SK-N-MC (cell line): ENCODE results near the gene SPRYD3.

Experiments used
- EZH2 ChIP-seq: fragments of 200-600 bp; sonication (generic); IDR thresholded peaks from one replicate; pipeline ENCODE4 v1.6.1; 2017; ENCODE audit warnings: antibody characterized with exemption
- FOXP2 ChIP-seq: optimal IDR thresholded peaks from 2 replicates; pipeline ENCODE3; 2011; ENCODE audit warnings: mild to moderate bottlenecking, moderate library complexity; ENCODE audit not compliant: insufficient read depth; ENCODE audit errors: extremely low read length, control extremely low read depth
- POLR2AphosphoS5 ChIP-seq: IDR thresholded peaks from 2 replicates; pipeline ENCODE4 v1.6.1; 2012; ENCODE audit warnings: mild to moderate bottlenecking, low read depth, low read length, borderline replicate concordance

DNA sequence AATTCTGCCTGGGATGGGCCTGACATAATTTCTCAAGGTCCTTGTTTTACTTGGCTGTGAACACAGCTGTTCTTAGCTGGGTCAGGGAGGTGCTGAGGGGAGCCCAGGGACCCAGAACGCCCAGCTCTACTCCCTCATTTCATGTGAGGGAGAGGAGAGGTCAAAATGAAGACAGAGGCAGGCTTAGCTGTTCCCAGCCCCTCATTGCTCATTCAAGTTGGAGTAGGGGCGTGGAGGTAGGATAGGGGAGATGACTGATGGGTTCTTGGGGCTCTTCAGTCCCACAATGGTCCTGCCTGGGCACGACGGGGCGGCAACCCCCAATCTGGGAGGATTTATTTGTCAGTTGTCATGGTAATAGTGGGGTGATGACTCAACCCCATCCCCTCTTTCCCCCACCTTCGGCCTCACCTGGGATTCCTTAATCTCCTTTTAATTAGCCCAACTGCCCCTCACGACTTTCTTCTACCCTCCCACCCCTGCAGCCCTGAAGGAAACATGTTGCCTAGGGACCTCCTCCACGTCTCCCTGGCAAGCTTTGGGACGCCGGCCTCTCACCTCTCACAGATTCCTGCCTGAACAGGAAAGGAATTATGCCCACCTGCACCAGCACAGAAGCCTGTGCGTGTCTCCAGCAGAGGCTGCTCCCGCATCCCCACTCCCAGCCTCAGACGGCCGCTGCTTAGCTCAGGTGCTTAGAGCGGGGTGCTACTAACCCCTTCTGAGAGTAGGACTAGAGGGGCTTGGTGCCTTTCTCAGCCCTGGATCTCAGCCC, 10.2 kb downstream of the SPRYD3 start:
- TF ChIP-seq POLR2AphosphoS5 (no peak), EZH2 (no peak), FOXP2 (no peak)
